IMR-90 (cell line): ENCODE results near the gene MT1X. TPM values are rescaled to one million over a fixed set of nuclear protein-coding genes. Genes with fewer than 3 reads are reported as not detected.

Experiments used
- ATAC-seq: fragments of 200-7000 bp; cut with Tn5 transposase; 2 replicates; pipeline ENCODE4 v1.9.1; 2020; ENCODE audit warnings: low read depth, mild to moderate bottlenecking, moderate library complexity
- BruUV-seq: library from RNA; stranded (reverse); fragments of 400-500 nt; replicated peaks from 2 replicates; lab custom pipeline; 2021; lab: Mats Ljungman, UMichigan
- CTCF ChIA-PET: fragments of 300-600 bp; formaldehyde crosslinking; extraction: SDS; loops from one replicate; lab custom pipeline; 2021; ENCODE audit warnings: antibody characterized with exemption; lab: Yijun Ruan, JAX
- POLR2A ChIA-PET: fragments of 300-600 bp; sonication (Branson Sonifier 250); formaldehyde crosslinking; loops from one replicate; lab custom pipeline; 2022; ENCODE audit warnings: antibody characterized with exemption; ENCODE audit not compliant: unreplicated experiment; lab: Charles Lee
- DNase-seq: peaks from one replicate; pipeline ENCODE4 v3.0.0; 2013
- H2AFZ ChIP-seq: replicated peaks from 2 replicates; pipeline ENCODE3; 2013; ENCODE audit warnings: low read length, mild to moderate bottlenecking; ENCODE audit not compliant: poor library complexity
- H2AK5ac ChIP-seq: 2 replicates; pipeline ENCODE4 v1.6.1; 2013; ENCODE audit warnings: low read depth, low read length, inconsistent platforms
- H2AK9ac ChIP-seq: replicated peaks from 2 replicates; pipeline ENCODE3; 2013; ENCODE audit warnings: mild to moderate bottlenecking, low read depth, low read length, moderate library complexity; ENCODE audit not compliant: poor library complexity
- H2BK120ac ChIP-seq: 2 replicates; pipeline ENCODE4 v1.6.1; 2013; ENCODE audit warnings: low read depth, low read length, inconsistent platforms
- H2BK15ac ChIP-seq: 3 replicates; pipeline ENCODE4 v1.6.1; 2013; ENCODE audit warnings: low read depth, low read length, inconsistent platforms
- H2BK20ac ChIP-seq: 2 replicates; pipeline ENCODE4 v1.6.1; 2013; ENCODE audit warnings: low read depth, mild to moderate bottlenecking, inconsistent platforms, low read length, moderate library complexity
- H2BK5ac ChIP-seq: 2 replicates; pipeline ENCODE4 v1.6.1; 2013; ENCODE audit warnings: mild to moderate bottlenecking, low read depth, low read length, inconsistent platforms; ENCODE audit not compliant: poor library complexity, severe bottlenecking
- H3K14ac ChIP-seq: replicated peaks from 2 replicates; pipeline ENCODE4 v1.6.1; 2013; ENCODE audit warnings: low read depth, low read length, inconsistent platforms
- H3K18ac ChIP-seq: 2 replicates; pipeline ENCODE4 v1.6.1; 2013; ENCODE audit warnings: low read depth, low read length, control low read depth
- H3K23ac ChIP-seq: 2 replicates; pipeline ENCODE4 v1.6.1; 2013; ENCODE audit warnings: low read depth, low read length, inconsistent platforms
- H3K27ac ChIP-seq: 2 replicates; pipeline ENCODE4 v1.5.1; 2013; ENCODE audit warnings: mild to moderate bottlenecking, control low read depth, low read length; ENCODE audit not compliant: insufficient read depth
- H3K27me3 ChIP-seq: 2 replicates; pipeline ENCODE4 v1.6.1; 2013; ENCODE audit warnings: low read length; ENCODE audit not compliant: control insufficient read depth, insufficient read depth
- H3K36me3 ChIP-seq: 2 replicates; pipeline ENCODE4 v1.6.1; 2013; ENCODE audit warnings: low read length, mixed read lengths; ENCODE audit not compliant: control insufficient read depth, insufficient read depth
- H3K4ac ChIP-seq: 2 replicates; pipeline ENCODE4 v1.6.1; 2013; ENCODE audit warnings: low read depth, low read length, inconsistent platforms
- H3K4me1 ChIP-seq: 2 replicates; pipeline ENCODE4 v1.6.1; 2013; ENCODE audit warnings: low read length, mixed read lengths; ENCODE audit not compliant: control insufficient read depth, insufficient read depth
- H3K4me2 ChIP-seq: 2 replicates; pipeline ENCODE4 v1.6.1; 2013; ENCODE audit warnings: low read depth, mild to moderate bottlenecking, control low read depth, low read length, moderate library complexity
- H3K4me3 ChIP-seq: 2 replicates; pipeline ENCODE4 v1.5.1; 2013; ENCODE audit warnings: low read depth, mild to moderate bottlenecking, control low read depth, low read length, moderate library complexity; ENCODE audit not compliant: insufficient read depth
- H3K56ac ChIP-seq: 2 replicates; pipeline ENCODE4 v1.6.1; 2013; ENCODE audit warnings: low read length, inconsistent platforms; ENCODE audit not compliant: insufficient read depth; ENCODE audit errors: extremely low read depth
- H3K79me1 ChIP-seq, 2 experiments: 2 replicates each; pipeline ENCODE4 v1.6.1; 2013; ENCODE audit warnings: low read length in 2 of 2, inconsistent platforms in 1 of 2, low read depth in 1 of 2
- H3K9ac ChIP-seq: 2 replicates; pipeline ENCODE4 v1.6.1; 2013; ENCODE audit warnings: low read depth, low read length, control low read depth
- H3K9me1 ChIP-seq: 2 replicates; pipeline ENCODE4 v1.6.1; 2013; ENCODE audit warnings: low read length, inconsistent platforms; ENCODE audit not compliant: insufficient read depth
- H3K9me3 ChIP-seq: 2 replicates; pipeline ENCODE4 v1.6.1; 2013; ENCODE audit warnings: low read length; ENCODE audit not compliant: control insufficient read depth, insufficient read depth
- H4K20me1 ChIP-seq: 2 replicates; pipeline ENCODE4 v1.6.1; 2013; ENCODE audit warnings: low read length, inconsistent platforms; ENCODE audit not compliant: insufficient read depth
- H4K5ac ChIP-seq: 2 replicates; pipeline ENCODE4 v1.6.1; 2013; ENCODE audit warnings: mild to moderate bottlenecking, low read depth, low read length, control low read depth
- H4K8ac ChIP-seq, 2 experiments: 2 replicates each; pipeline ENCODE4 v1.6.1; 2013; ENCODE audit warnings: low read depth in 2 of 2, low read length in 2 of 2, control low read depth in 1 of 2, inconsistent platforms in 1 of 2
- H4K91ac ChIP-seq: 2 replicates; pipeline ENCODE4 v1.6.1; 2013; ENCODE audit warnings: low read depth, low read length, inconsistent platforms; ENCODE audit not compliant: insufficient read depth
- CHD1 ChIP-seq: IDR thresholded peaks from 2 replicates; pipeline ENCODE4 v1.6.1; 2012; ENCODE audit warnings: low read depth, low read length, improper control_type of control experiment
- FOS ChIP-seq: fragments of 150-350 bp; IDR thresholded peaks from 2 replicates; pipeline ENCODE4 v1.6.1; 2016; ENCODE audit warnings: low read depth, low read length
- POLR2A ChIP-seq: IDR thresholded peaks from 2 replicates; pipeline ENCODE4 v1.6.1; 2012; ENCODE audit warnings: mild to moderate bottlenecking, low read depth, low read length
- whole genome bisulfite sequencing, 2 experiments: methylation state at CpG; one replicate each; pipeline versions ENCODE4 v1.1.5 to v1.1.7; 2013; ENCODE audit warnings: missing lambda C conversion rate in 2 of 2; ENCODE audit not compliant: insufficient read length in 1 of 2; ENCODE audit errors: extremely low coverage in 2 of 2; 5-methylcytosine and 5-hydroxymethylcytosine counted together
- dilution Hi-C: fragments of 300-500 bp; cut with HindIII; formaldehyde crosslinking; loops from one replicate; pipeline ENCODE4 v1.14.3; 2018; ENCODE audit warnings: low sequenced_read_pairs; ENCODE audit not compliant: unreplicated experiment
- in situ Hi-C: fragments of 300-500 bp; cut with MboI; formaldehyde crosslinking; loops from 3 replicates; pipeline ENCODE4 v1.14.3; 2019; ENCODE audit warnings: low sequenced_read_pairs, inconsistent platforms, mixed read lengths
- intact Hi-C: fragments of 100-400 bp; cut with micrococcal nuclease; formaldehyde crosslinking; loops from 2 replicates; pipeline ENCODE4 v1.10.0; 2022
- polyA plus RNA-seq, 3 experiments: library from polyadenylated mRNA; depleted of rRNA; stranded (reverse); fragments of >200 nt; gene quantifications; 2 replicates each; pipeline ENCODE4 v1.2.3, GENCODE V29; 2012; ENCODE audit warnings: low replicate concordance in 1 of 3
- total RNA-seq: library from RNA; depleted of rRNA; stranded (reverse); fragments of >200 nt; gene quantifications from 2 replicates; pipeline ENCODE4 v1.2.3, GENCODE V29; 2012

Gene MT1X
- total and polyA plus RNA-seq, 2 of the 4 experiments (the other 2 are of a cell fraction), result 5.6 to 170 TPM

GRCh38 chr16:56657555-56658326, 24.5 kb upstream of the MT1X start, which contains the start of gene MT1F (continued):
- no peak for TF ChIP-seq POLR2A

- WGBS, 2 experiments, result 21% methylated on average over 5 of the region's 10 CpGs; no CpG with 5 or more reads in 1 of the 2 experiments
- Histone ChIP-seq H3K23ac (peak overlapping the region; percentile 13; the same call in 1 of the 2 replicates), H4K5ac (no peak overlapping the region), H3K27me3 (peaks cover 78% of the 10 kb centered on the region), H2BK20ac (no peak overlapping the region), H2BK5ac (no peak overlapping the region), H3K4me1 (peaks cover 3% of the 10 kb centered on the region; the same call in 1 of the 2 replicates), H3K4me3 (no peak overlapping the region), H3K9ac (no peak overlapping the region), H3K36me3 (no peaks in the 10 kb centered on the region), H3K14ac (no peak overlapping the region), H3K4me2 (peak overlapping the region; percentile 27), H2AK5ac (no peak overlapping the region), H4K20me1 (no peaks in the 10 kb centered on the region), H4K91ac (no peak overlapping the region), H3K18ac (no peak overlapping the region), H3K56ac (no peak overlapping the region), H2BK120ac (no peak overlapping the region), H3K79me1 (no peaks in the 10 kb centered on the region), H3K9me1 (peaks cover 3% of the 10 kb centered on the region; the same call in 1 of the 2 replicates), H3K27ac (no peak overlapping the region), H3K9me3 (no peaks in the 10 kb centered on the region), H4K8ac (no peak overlapping the region), H2AK9ac (no peak overlapping the region), H2BK15ac (no peak overlapping the region), H2AFZ (peak overlapping the region; percentile 73), H3K4ac (no peak overlapping the region)
- ATAC-seq, result no peak
- TF ChIP-seq CHD1, result no peak
- TF ChIP-seq FOS, result no peak
- in situ Hi-C loops, result no loop called here
- no peak for DNase-seq
- dilution Hi-C loops, result no loop called here
- intact Hi-C loops, result no loop called here
- ChIA-PET CTCF (no interaction called here), POLR2A (no interaction called here)
- BruUV-seq, result no TSS peak
Measured at GRCh38 chr16:56658327-56658875, 23.9 kb upstream of the MT1X start.
